GM12878 (cell line): ENCODE results near the gene SORCS1. TPM values are rescaled to one million over a fixed set of nuclear protein-coding genes. Genes with fewer than 3 reads are reported as not detected.

Experiments used
- ATAC-seq: fragments of 200-7000 bp; cut with Tn5 transposase; 3 replicates; pipeline ENCODE4 v1.9.1; 2020; ENCODE audit warnings: mild to moderate bottlenecking, moderate library complexity
- BruUV-seq: library from RNA; stranded (reverse); fragments of 400-500 nt; replicated peaks from 2 replicates; lab custom pipeline; 2021; lab: Mats Ljungman, UMichigan
- CTCF ChIA-PET: fragments of 300-600 bp; sonication (Branson Sonifier 250); formaldehyde crosslinking; extraction: SDS; loops from one replicate; lab custom pipeline; 2021; ENCODE audit warnings: inconsistent platforms; lab: Yijun Ruan, JAX
- POLR2A ChIA-PET: fragments of 350-600 bp; formaldehyde crosslinking; extraction: SDS; loops from one replicate; lab custom pipeline; 2021; ENCODE audit warnings: inconsistent platforms; lab: Charles Lee
- RAD21 ChIA-PET: fragments of 300-600 bp; sonication (Branson Sonifier 250); formaldehyde crosslinking; loops from one replicate; lab custom pipeline; 2023; ENCODE audit warnings: antibody characterized with exemption; ENCODE audit not compliant: unreplicated experiment; lab: Charles Lee
- SMC1A ChIA-PET: fragments of 300-600 bp; sonication (Branson Sonifier 250); formaldehyde crosslinking; loops from one replicate; lab custom pipeline; 2023; ENCODE audit not compliant: unreplicated experiment, uncharacterized antibody; lab: Charles Lee
- DNase-seq: peaks from one replicate; pipeline ENCODE4 v3.0.0-alpha.2; 2011; ENCODE audit warnings: low read depth, low spot score
- FAIRE-seq: peaks from 3 replicates; lab custom pipeline; 2011; peaks lifted over from hg19 to GRCh38; lab: Jason Lieb, UNC
- H2AFZ ChIP-seq: 2 replicates; pipeline ENCODE4 v1.6.0; 2011; ENCODE audit warnings: low read depth, low read length, control low read depth; ENCODE audit not compliant: control insufficient read depth
- H3K27ac ChIP-seq: 2 replicates; pipeline ENCODE4 v1.5.1; 2011; ENCODE audit warnings: control low read depth; ENCODE audit not compliant: control insufficient read depth, insufficient read depth
- H3K27me3 ChIP-seq, 2 experiments: replicated peaks in 1 of 2; 2 replicates each; pipeline versions ENCODE4 v1.6.0 to v1.6.1; 2011; ENCODE audit warnings: low read length in 1 of 2; ENCODE audit not compliant: control insufficient read depth in 2 of 2, insufficient read depth in 2 of 2
- H3K36me3 ChIP-seq, 2 experiments: 2 replicates each; pipeline ENCODE4 v1.5.1; 2011; ENCODE audit warnings: low read length in 1 of 2; ENCODE audit not compliant: control insufficient read depth in 2 of 2, insufficient read depth in 2 of 2
- H3K4me1 ChIP-seq: 2 replicates; pipeline ENCODE4 v1.6.1; 2011; ENCODE audit warnings: mild to moderate bottlenecking, low read length, moderate library complexity, mixed read lengths; ENCODE audit not compliant: control insufficient read depth, insufficient read depth
- H3K4me2 ChIP-seq: 2 replicates; pipeline ENCODE4 v1.6.0; 2011; ENCODE audit warnings: control low read depth; ENCODE audit not compliant: control insufficient read depth, insufficient read depth
- H3K4me3 ChIP-seq: fragments of 200-600 bp; sonication (generic); 2 replicates; pipeline ENCODE4 v1.5.1; 2016
- H3K79me2 ChIP-seq: 2 replicates; pipeline ENCODE4 v1.6.0; 2011; ENCODE audit warnings: low read length; ENCODE audit not compliant: control insufficient read depth, insufficient read depth
- H3K9ac ChIP-seq: 2 replicates; pipeline ENCODE4 v1.8.0; 2011; ENCODE audit warnings: low read length, control low read depth, mixed read lengths; ENCODE audit not compliant: control insufficient read depth, insufficient read depth
- H3K9me3 ChIP-seq: replicated peaks from 3 replicates; pipeline ENCODE4 v1.5.1; 2011; ENCODE audit warnings: mild to moderate bottlenecking, low read length; ENCODE audit not compliant: control insufficient read depth, insufficient read depth
- H4K20me1 ChIP-seq: 2 replicates; pipeline ENCODE4 v1.6.0; 2011; ENCODE audit not compliant: control insufficient read depth, insufficient read depth
- FOXK2 ChIP-seq: fragments of 450-650 bp; IDR thresholded peaks from 2 replicates; pipeline ENCODE4 v1.6.1; 2017; ENCODE audit warnings: mild to moderate bottlenecking, moderate library complexity
- KDM1A ChIP-seq: fragments of 200-600 bp; sonication (generic); IDR thresholded peaks from 2 replicates; pipeline ENCODE4 v1.6.1; 2016; ENCODE audit warnings: borderline replicate concordance
- NR2C2 ChIP-seq: IDR thresholded peaks from 2 replicates; pipeline ENCODE4 v1.6.1; 2011; ENCODE audit warnings: borderline replicate concordance, low read depth; ENCODE audit not compliant: control insufficient read depth, insufficient read length
- NRF1 ChIP-seq: conservative IDR thresholded peaks from 2 replicates; pipeline ENCODE4 v1.6.1; 2011; ENCODE audit warnings: mild to moderate bottlenecking, low read depth, low read length, improper control_type of control experiment
- POLR2A ChIP-seq: IDR thresholded peaks from 2 replicates; pipeline ENCODE4 v1.6.1; 2011; ENCODE audit warnings: low read depth, mild to moderate bottlenecking, low read length
- RAD21 ChIP-seq: IDR thresholded peaks from 2 replicates; pipeline ENCODE4 v1.6.1; 2011; ENCODE audit warnings: mild to moderate bottlenecking, low read depth, low read length, moderate library complexity; ENCODE audit not compliant: insufficient read depth
- RB1 ChIP-seq: fragments of 450-650 bp; formaldehyde crosslinking; IDR thresholded peaks from 2 replicates; pipeline ENCODE4 v1.6.1; 2017; ENCODE audit warnings: mild to moderate bottlenecking, borderline replicate concordance
- SIN3A ChIP-seq: IDR thresholded peaks from 2 replicates; pipeline ENCODE4 v1.6.1; 2012; ENCODE audit warnings: low read depth, low read length, improper control_type of control experiment
- STAT1 ChIP-seq: fragments of 450-650 bp; conservative IDR thresholded peaks from 2 replicates; pipeline ENCODE4 v1.6.1; 2014; ENCODE audit warnings: antibody characterized with exemption, mild to moderate bottlenecking
- ZBED1 ChIP-seq: IDR thresholded peaks from 2 replicates; pipeline ENCODE4 v1.6.1; 2016; ENCODE audit warnings: borderline replicate concordance
- ZNF274 ChIP-seq: IDR thresholded peaks from one replicate; pipeline ENCODE4 v1.8.0; 2011; ENCODE audit not compliant: insufficient read length, insufficient read depth
- ZNF622 ChIP-seq: fragments of 450-650 bp; IDR thresholded peaks from 2 replicates; pipeline ENCODE4 v1.6.1; 2017; ENCODE audit warnings: mild to moderate bottlenecking, inconsistent platforms
- WGBS: methylation state at CpG from one replicate; pipeline ENCODE4 v1.1.6; 2016; ENCODE audit warnings: low lambda C conversion rate; ENCODE audit not compliant: insufficient replicate concordance, insufficient coverage; ENCODE audit errors: missing lambda C conversion rate; 5-methylcytosine and 5-hydroxymethylcytosine counted together
- in situ Hi-C: fragments of 300-500 bp; cut with MboI; formaldehyde crosslinking; loops from 9 replicates; pipeline ENCODE4 v1.14.3; 2018; ENCODE audit warnings: mixed read lengths
- intact Hi-C: fragments of 100-400 bp; cut with micrococcal nuclease; formaldehyde crosslinking; loops from one replicate; pipeline ENCODE4 v1.14.2; 2022; ENCODE audit not compliant: unreplicated experiment
- polyA plus RNA-seq, 11 experiments: library from polyadenylated mRNA; depleted of rRNA in 4 of 11; unstranded in 6 of 11; stranded (reverse) in 5 of 11; fragments of >200 nt; fragmentation: Nextera tagmentation in 4 of 11; fragmentation: Illumina TruSeq in 1 of 11; extraction: Ambion mirVana in 4 of 11; extraction: Trizol in 1 of 11; gene quantifications; 1 replicate in 1 of 11; 2 replicates in 10 of 11; pipeline versions ENCODE4 v1.2.1 to v1.2.3, GENCODE V29; 2011 to 2016; ENCODE audit warnings: inconsistent platforms in 2 of 11, missing spikeins in 2 of 11, low read depth in 1 of 11
- total RNA-seq, 4 experiments: library from RNA; depleted of rRNA in 3 of 4; stranded (reverse); fragments of >200 nt in 3 of 4; fragmentation: Illumina TruSeq in 1 of 4; extraction: Trizol in 1 of 4; gene quantifications; 2 replicates each; pipeline versions ENCODE4 v1.2.1 to v1.2.3, GENCODE V29; 2013 to 2021
- TF ChIP-seq, protein P1 (sequence below): fragments of 450-650 bp; formaldehyde crosslinking; IDR thresholded peaks from 2 replicates; pipeline ENCODE4 v1.4.0; 2020; ENCODE audit warnings: mild to moderate bottlenecking, moderate library complexity
- TF ChIP-seq, protein P2 (sequence below): fragments of 150-350 bp; IDR thresholded peaks from 2 replicates; pipeline ENCODE4 v1.6.1; 2014; ENCODE audit warnings: mild to moderate bottlenecking, low read depth, low read length

SORCS1 gene
- total and polyA plus RNA-seq, 10 of the 15 experiments (the other 5 are each of a cell fraction or from before 2014, with no cell fraction given): 0.02 to 9.6 (median 0.06) TPM; not detected in 3

DNA sequence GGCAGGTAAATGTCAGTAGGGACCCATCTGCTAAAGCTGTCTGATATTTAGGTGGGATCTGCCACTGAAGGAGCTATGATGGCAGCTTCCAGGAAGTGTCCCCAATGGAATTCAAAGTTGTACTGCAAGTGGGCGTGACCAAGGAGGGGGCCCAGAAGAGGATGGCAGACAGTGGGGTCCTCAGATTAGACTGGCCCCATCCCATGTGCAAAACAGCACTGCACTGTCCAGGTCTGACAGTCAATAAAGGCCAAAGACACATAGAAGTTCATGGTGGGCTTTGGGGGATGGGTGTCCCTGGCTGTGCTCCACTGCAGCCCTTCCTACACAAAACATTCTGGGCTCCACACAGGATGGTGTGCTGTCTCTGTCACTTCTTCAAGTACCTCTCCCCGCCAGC is 49.8 kb upstream of the SORCS1 start:
- DNase-seq: no peak
- in situ Hi-C loops (no loop called here), intact Hi-C loops (no loop called here)
- no peaks in the 10 kb centered on the region for H3K27me3 ChIP-seq
- H4K20me1 ChIP-seq: no peaks in the 10 kb centered on the region
- no peak overlapping the region for H3K4me2 ChIP-seq
- CTCF ChIA-PET: no interaction called here
- no TSS peak for BruUV-seq
- RAD21 ChIA-PET: no interaction called here
- H2AFZ ChIP-seq: no peak overlapping the region
- no peak for ATAC-seq
- SMC1A ChIA-PET: no interaction called here
- H3K9me3 ChIP-seq: no peaks in the 10 kb centered on the region
- TF ChIP-seq, protein P1, sequence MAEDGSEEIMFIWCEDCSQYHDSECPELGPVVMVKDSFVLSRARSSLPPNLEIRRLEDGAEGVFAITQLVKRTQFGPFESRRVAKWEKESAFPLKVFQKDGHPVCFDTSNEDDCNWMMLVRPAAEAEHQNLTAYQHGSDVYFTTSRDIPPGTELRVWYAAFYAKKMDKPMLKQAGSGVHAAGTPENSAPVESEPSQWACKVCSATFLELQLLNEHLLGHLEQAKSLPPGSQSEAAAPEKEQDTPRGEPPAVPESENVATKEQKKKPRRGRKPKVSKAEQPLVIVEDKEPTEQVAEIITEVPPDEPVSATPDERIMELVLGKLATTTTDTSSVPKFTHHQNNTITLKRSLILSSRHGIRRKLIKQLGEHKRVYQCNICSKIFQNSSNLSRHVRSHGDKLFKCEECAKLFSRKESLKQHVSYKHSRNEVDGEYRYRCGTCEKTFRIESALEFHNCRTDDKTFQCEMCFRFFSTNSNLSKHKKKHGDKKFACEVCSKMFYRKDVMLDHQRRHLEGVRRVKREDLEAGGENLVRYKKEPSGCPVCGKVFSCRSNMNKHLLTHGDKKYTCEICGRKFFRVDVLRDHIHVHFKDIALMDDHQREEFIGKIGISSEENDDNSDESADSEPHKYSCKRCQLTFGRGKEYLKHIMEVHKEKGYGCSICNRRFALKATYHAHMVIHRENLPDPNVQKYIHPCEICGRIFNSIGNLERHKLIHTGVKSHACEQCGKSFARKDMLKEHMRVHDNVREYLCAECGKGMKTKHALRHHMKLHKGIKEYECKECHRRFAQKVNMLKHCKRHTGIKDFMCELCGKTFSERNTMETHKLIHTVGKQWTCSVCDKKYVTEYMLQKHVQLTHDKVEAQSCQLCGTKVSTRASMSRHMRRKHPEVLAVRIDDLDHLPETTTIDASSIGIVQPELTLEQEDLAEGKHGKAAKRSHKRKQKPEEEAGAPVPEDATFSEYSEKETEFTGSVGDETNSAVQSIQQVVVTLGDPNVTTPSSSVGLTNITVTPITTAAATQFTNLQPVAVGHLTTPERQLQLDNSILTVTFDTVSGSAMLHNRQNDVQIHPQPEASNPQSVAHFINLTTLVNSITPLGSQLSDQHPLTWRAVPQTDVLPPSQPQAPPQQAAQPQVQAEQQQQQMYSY: no peak
- TF ChIP-seq KDM1A (no peak), ZBED1 (no peak), ZNF274 (no peak), RB1 (no peak), NRF1 (no peak), NR2C2 (no peak), STAT1 (no peak), FOXK2 (no peak), RAD21 (no peak), SIN3A (no peak), POLR2A (no peak), ZNF622 (no peak)
- TF ChIP-seq, protein P2, sequence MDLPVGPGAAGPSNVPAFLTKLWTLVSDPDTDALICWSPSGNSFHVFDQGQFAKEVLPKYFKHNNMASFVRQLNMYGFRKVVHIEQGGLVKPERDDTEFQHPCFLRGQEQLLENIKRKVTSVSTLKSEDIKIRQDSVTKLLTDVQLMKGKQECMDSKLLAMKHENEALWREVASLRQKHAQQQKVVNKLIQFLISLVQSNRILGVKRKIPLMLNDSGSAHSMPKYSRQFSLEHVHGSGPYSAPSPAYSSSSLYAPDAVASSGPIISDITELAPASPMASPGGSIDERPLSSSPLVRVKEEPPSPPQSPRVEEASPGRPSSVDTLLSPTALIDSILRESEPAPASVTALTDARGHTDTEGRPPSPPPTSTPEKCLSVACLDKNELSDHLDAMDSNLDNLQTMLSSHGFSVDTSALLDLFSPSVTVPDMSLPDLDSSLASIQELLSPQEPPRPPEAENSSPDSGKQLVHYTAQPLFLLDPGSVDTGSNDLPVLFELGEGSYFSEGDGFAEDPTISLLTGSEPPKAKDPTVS: no peak
- TF ChIP-seq, all 136 proteins: peak for 0
- Histone ChIP-seq H3K36me3 (no peaks in the 10 kb centered on the region), H3K9ac (no peak overlapping the region), H3K4me1 (no peaks in the 10 kb centered on the region), H3K79me2 (no peaks in the 10 kb centered on the region), H3K4me3 (no peak overlapping the region), H3K27ac (no peak overlapping the region)
- FAIRE-seq: no peak
- POLR2A ChIA-PET: no interaction called here
- 0% methylated on average over 2 of the region's 2 CpGs for WGBS
